H1 (cell line): Measurements from ENCODE around the gene RICTOR. TPM values are rescaled to one million over a fixed set of nuclear protein-coding genes. Genes with fewer than 3 reads are reported as not detected.

ENCODE experiments used
- CTCF ChIA-PET: fragments of 300-600 bp; sonication (Branson Sonifier 250); formaldehyde crosslinking; loops from one replicate; lab custom pipeline; 2021; ENCODE audit not compliant: partially characterized antibody; lab: Charles Lee
- POLR2A ChIA-PET: fragments of 300-600 bp; sonication (Branson Sonifier 250); formaldehyde crosslinking; loops from one replicate; lab custom pipeline; 2021; ENCODE audit warnings: inconsistent platforms; ENCODE audit not compliant: partially characterized antibody; lab: Charles Lee
- DNase-seq, 2 experiments: peaks; one replicate each; pipeline versions ENCODE4 v3.0.0 to v3.0.0-alpha.2; 2010 to 2022; ENCODE audit warnings: low spot score in 2 of 2, low read depth in 1 of 2, mixed read lengths in 1 of 2
- FAIRE-seq: peaks from 2 replicates; lab custom pipeline; 2011; peaks lifted over from hg19 to GRCh38; lab: Jason Lieb, UNC
- H2AFZ ChIP-seq: 2 replicates; pipeline ENCODE4 v1.8.1; 2012; ENCODE audit warnings: low read length, inconsistent platforms
- H2AK5ac ChIP-seq: 2 replicates; pipeline ENCODE4 v1.6.1; 2013; ENCODE audit warnings: low read depth, low read length
- H2BK120ac ChIP-seq: replicated peaks from 2 replicates; pipeline ENCODE3; 2013; ENCODE audit warnings: low read depth, low read length, inconsistent platforms
- H2BK12ac ChIP-seq: 2 replicates; pipeline ENCODE4 v1.6.1; 2013; ENCODE audit warnings: low read depth, low read length
- H2BK15ac ChIP-seq: 2 replicates; pipeline ENCODE4 v1.6.1; 2013; ENCODE audit warnings: low read length
- H2BK20ac ChIP-seq: 2 replicates; pipeline ENCODE4 v1.6.1; 2013; ENCODE audit warnings: low read length
- H2BK5ac ChIP-seq: 2 replicates; pipeline ENCODE4 v1.6.1; 2013; ENCODE audit warnings: low read depth, low read length
- H3K14ac ChIP-seq: 2 replicates; pipeline ENCODE4 v1.6.1; 2013; ENCODE audit warnings: inconsistent platforms; ENCODE audit not compliant: insufficient read length
- H3K18ac ChIP-seq: 2 replicates; pipeline ENCODE4 v1.6.1; 2013; ENCODE audit warnings: low read length; ENCODE audit errors: extremely low read depth
- H3K23ac ChIP-seq: 2 replicates; pipeline ENCODE4 v1.6.1; 2013; ENCODE audit warnings: inconsistent platforms; ENCODE audit not compliant: insufficient read length
- H3K23me2 ChIP-seq: 2 replicates; pipeline ENCODE4 v1.6.1; 2013; ENCODE audit warnings: low read depth, low read length
- H3K27ac ChIP-seq: 2 replicates; pipeline ENCODE4 v1.6.1; 2011; ENCODE audit warnings: low read depth, low read length, inconsistent platforms
- H3K27me3 ChIP-seq, 4 experiments: replicated peaks in 1 of 4; 1 replicate in 1 of 4; 2 replicates in 3 of 4; pipeline versions ENCODE4 v1.6.1 to v1.8.1; 2011 to 2013; ENCODE audit warnings: low read length in 3 of 4, mild to moderate bottlenecking in 3 of 4, inconsistent platforms in 2 of 4, mixed read lengths in 2 of 4, moderate library complexity in 1 of 4; ENCODE audit not compliant: control insufficient read depth in 3 of 4, insufficient read depth in 3 of 4; ENCODE audit errors: extremely low read depth in 1 of 4
- H3K36me3 ChIP-seq, 4 experiments: 2 replicates each; pipeline versions ENCODE4 v1.6.1 to v1.8.1; 2011 to 2013; ENCODE audit warnings: mild to moderate bottlenecking in 4 of 4, low read length in 3 of 4, moderate library complexity in 2 of 4, control low read depth in 1 of 4, inconsistent platforms in 1 of 4; ENCODE audit not compliant: insufficient read depth in 4 of 4, control insufficient read depth in 2 of 4
- H3K4ac ChIP-seq: replicated peaks from 2 replicates; pipeline ENCODE3; 2013; ENCODE audit warnings: low read length, low read depth, mixed read lengths, inconsistent platforms; ENCODE audit not compliant: insufficient read length
- H3K4me1 ChIP-seq, 4 experiments: replicated peaks in 1 of 4; 1 replicate in 1 of 4; 2 replicates in 3 of 4; pipeline versions ENCODE4 v1.6.1 to v1.8.1; 2011 to 2013; ENCODE audit warnings: low read length in 3 of 4, inconsistent platforms in 2 of 4, mixed read lengths in 1 of 4; ENCODE audit not compliant: insufficient read depth in 4 of 4, control insufficient read depth in 3 of 4
- H3K4me2 ChIP-seq, 2 experiments: 2 replicates each; pipeline versions ENCODE4 v1.6.1 to v1.8.1; 2011 to 2013; ENCODE audit warnings: low read depth in 2 of 2, low read length in 2 of 2, control low read depth in 1 of 2, inconsistent platforms in 1 of 2, mild to moderate bottlenecking in 1 of 2; ENCODE audit not compliant: insufficient read depth in 1 of 2
- H3K4me3 ChIP-seq, 4 experiments: fragments of 200-600, 300-600 bp in 1 of 4; sonication (generic), shearing (Covaris generic), sonication (Bioruptor Twin) in 1 of 4; 2 replicates each; pipeline versions ENCODE4 v1.5.1 to v1.8.1; 2011 to 2016; ENCODE audit warnings: low read length in 4 of 4, low read depth in 3 of 4, control low read depth in 2 of 4, inconsistent platforms in 2 of 4, mild to moderate bottlenecking in 2 of 4, mixed read lengths in 1 of 4, moderate library complexity in 1 of 4; ENCODE audit not compliant: insufficient read depth in 2 of 4; ENCODE audit errors: extremely low read depth in 1 of 4
- H3K56ac ChIP-seq: replicated peaks from 2 replicates; pipeline ENCODE3; 2013; ENCODE audit warnings: low read depth, mild to moderate bottlenecking, mixed read lengths, low read length, inconsistent platforms; ENCODE audit not compliant: insufficient read length
- H3K79me1 ChIP-seq: 2 replicates; pipeline ENCODE4 v1.6.1; 2013; ENCODE audit warnings: low read depth, low read length, control low read depth
- H3K79me2 ChIP-seq, 2 experiments: 2 replicates each; pipeline versions ENCODE4 v1.6.1 to v1.8.1; 2012 to 2013; ENCODE audit warnings: low read length in 2 of 2, mild to moderate bottlenecking in 2 of 2, inconsistent platforms in 1 of 2; ENCODE audit not compliant: insufficient read depth in 2 of 2, control insufficient read depth in 1 of 2
- H3K9ac ChIP-seq, 4 experiments: replicated peaks in 1 of 4; 1 replicate in 1 of 4; 2 replicates in 3 of 4; pipeline versions ENCODE4 v1.6.1 to v1.8.1; 2011 to 2013; ENCODE audit warnings: low read depth in 3 of 4, low read length in 3 of 4, control low read depth in 2 of 4, mild to moderate bottlenecking in 2 of 4, moderate library complexity in 2 of 4, inconsistent platforms in 1 of 4; ENCODE audit errors: extremely low read depth in 1 of 4
- H3K9me3 ChIP-seq, 2 experiments: 2 replicates each; pipeline versions ENCODE4 v1.6.1 to v1.8.1; 2012 to 2013; ENCODE audit warnings: mild to moderate bottlenecking in 2 of 2, moderate library complexity in 2 of 2, control low read depth in 1 of 2, inconsistent platforms in 1 of 2, low read depth in 1 of 2, low read length in 1 of 2, mixed read lengths in 1 of 2; ENCODE audit not compliant: insufficient read depth in 2 of 2
- H4K20me1 ChIP-seq, 2 experiments: replicated peaks in 1 of 2; 2 replicates each; pipeline versions ENCODE3 to v1.8.1; 2011 to 2013; ENCODE audit warnings: inconsistent platforms in 2 of 2, low read length in 2 of 2, mild to moderate bottlenecking in 1 of 2; ENCODE audit not compliant: insufficient read depth in 2 of 2, control insufficient read depth in 1 of 2
- H4K5ac ChIP-seq: 2 replicates; pipeline ENCODE4 v1.6.1; 2013; ENCODE audit warnings: low read length, low read depth, mixed read lengths, inconsistent platforms; ENCODE audit not compliant: insufficient read length
- H4K8ac ChIP-seq: 2 replicates; pipeline ENCODE4 v1.8.0; 2013; ENCODE audit warnings: mild to moderate bottlenecking, moderate library complexity, low read length, inconsistent platforms; ENCODE audit not compliant: insufficient read depth; ENCODE audit errors: extremely low read depth
- H4K91ac ChIP-seq: replicated peaks from 2 replicates; pipeline ENCODE3; 2013; ENCODE audit warnings: low read length, mixed read lengths, inconsistent platforms; ENCODE audit not compliant: insufficient read length
- ATF2 ChIP-seq: IDR thresholded peaks from 2 replicates; pipeline ENCODE4 v1.6.1; 2012; ENCODE audit warnings: low read length, inconsistent platforms
- BRCA1 ChIP-seq: IDR thresholded peaks from 2 replicates; pipeline ENCODE4 v1.6.1; 2012; ENCODE audit warnings: low read depth, low read length, improper control_type of control experiment
- E2F6 ChIP-seq: IDR thresholded peaks from 2 replicates; pipeline ENCODE4 v1.6.1; 2012; ENCODE audit warnings: inconsistent platforms
- FOSL1 ChIP-seq: IDR thresholded peaks from 2 replicates; pipeline ENCODE4 v1.6.1; 2011; ENCODE audit warnings: mild to moderate bottlenecking, low read depth, low read length, moderate library complexity; ENCODE audit not compliant: insufficient read depth
- HDAC2 ChIP-seq, 2 experiments: fragments of 300-600 bp in 1 of 2; sonication (generic) in 1 of 2; IDR thresholded peaks; 2 replicates each; pipeline ENCODE4 v1.6.1; 2011 to 2012; ENCODE audit warnings: low read depth in 2 of 2, low read length in 2 of 2, mild to moderate bottlenecking in 2 of 2, moderate library complexity in 2 of 2, borderline replicate concordance in 1 of 2, inconsistent platforms in 1 of 2
- JUND ChIP-seq: IDR thresholded peaks from 2 replicates; pipeline ENCODE4 v1.6.1; 2011; ENCODE audit warnings: mild to moderate bottlenecking, improper control_type of control experiment, low read length
- KDM5A ChIP-seq: fragments of 200-600 bp; IDR thresholded peaks from 2 replicates; pipeline ENCODE4 v1.7.1; 2012; ENCODE audit warnings: mild to moderate bottlenecking, low read length, inconsistent platforms, mixed read lengths
- RBBP5 ChIP-seq: IDR thresholded peaks from 2 replicates; pipeline ENCODE4 v1.7.1; 2012; ENCODE audit warnings: low read depth, mild to moderate bottlenecking, inconsistent platforms, low read length, moderate library complexity, borderline replicate concordance
- SP2 ChIP-seq: IDR thresholded peaks from 2 replicates; pipeline ENCODE4 v1.6.1; 2012; ENCODE audit warnings: mild to moderate bottlenecking, low read length, inconsistent platforms
- SP4 ChIP-seq: IDR thresholded peaks from 2 replicates; pipeline ENCODE4 v1.6.1; 2012; ENCODE audit warnings: low read length, inconsistent platforms
- TAF7 ChIP-seq: optimal IDR thresholded peaks from 2 replicates; pipeline ENCODE3; 2011; ENCODE audit warnings: low read depth, mild to moderate bottlenecking, inconsistent platforms, low read length, moderate library complexity, borderline replicate concordance
- TBP ChIP-seq: IDR thresholded peaks from 2 replicates; pipeline ENCODE4 v1.6.1; 2011; ENCODE audit warnings: low read depth, low read length, improper control_type of control experiment
- YY1 ChIP-seq: IDR thresholded peaks from 2 replicates; pipeline ENCODE4 v1.6.1; 2011; ENCODE audit warnings: low read depth, mild to moderate bottlenecking, low read length
- WGBS, 2 experiments: shearing (Covaris generic) in 1 of 2; methylation state at CpG; one replicate each; pipeline versions ENCODE4 v1.1.6 to v1.1.7; 2013 to 2015; ENCODE audit warnings: low lambda C conversion rate in 2 of 2, mixed read lengths in 2 of 2, inconsistent platforms in 1 of 2, low coverage in 1 of 2, missing lambda C conversion rate in 1 of 2; ENCODE audit not compliant: insufficient replicate concordance in 2 of 2, insufficient coverage in 1 of 2, insufficient read length in 1 of 2; ENCODE audit errors: extremely low coverage in 1 of 2, missing lambda C conversion rate in 1 of 2; 5-methylcytosine and 5-hydroxymethylcytosine counted together
- polyA plus RNA-seq, 7 experiments: library from polyadenylated mRNA; depleted of rRNA in 3 of 7; stranded (reverse) in 5 of 7; unstranded in 2 of 7; fragments of >200 nt in 5 of 7; fragments of 200-250 nt in 2 of 7; gene quantifications; 1 replicate in 5 of 7; 2 replicates in 1 of 7; 4 replicates in 1 of 7; pipeline versions ENCODE4 v1.2.1 to v1.2.3, GENCODE V29; 2011 to 2013; ENCODE audit warnings: missing spikeins in 2 of 7, mixed read lengths in 2 of 7
- total RNA-seq: library from RNA; stranded (reverse); fragmentation: NEBNext Ultra II Directional; extraction: Animal tissue kit (Norgen Biotek cat#: 25700); gene quantifications from 2 replicates; pipeline ENCODE4 v1.2.1, GENCODE V29; 2021

The RICTOR gene
- total and polyA plus RNA-seq, 2 of the 8 experiments (the other 6 are each of a cell fraction or from before 2014, with no cell fraction given) = 4.3 to 26.6 TPM

- DNase-seq (no peak), FAIRE-seq (no peak)
- H2BK20ac ChIP-seq = no peak overlapping the region
- peaks cover 0 to 6% (median 0%) of the 10 kb centered on the region in 4 experiments; a peak in 1 of 7 replicates for H3K4me1 ChIP-seq
- no peaks in the 10 kb centered on the region for H4K20me1 ChIP-seq
- H3K23me2 ChIP-seq = no peaks in the 10 kb centered on the region
- H2BK15ac ChIP-seq = no peak overlapping the region
- no peaks in the 10 kb centered on the region for H3K27me3 ChIP-seq
- H4K8ac ChIP-seq = no peak overlapping the region
- no peaks in the 10 kb centered on the region for H3K9me3 ChIP-seq
- H2AK5ac ChIP-seq = no peak overlapping the region
- no peak overlapping the region for H3K18ac ChIP-seq
- H3K4me3 ChIP-seq = no peak overlapping the region
- POLR2A ChIA-PET = no interaction called here
- no peak overlapping the region for H4K5ac ChIP-seq
- H3K4ac ChIP-seq = no peak overlapping the region
- H2BK120ac ChIP-seq = no peak overlapping the region
- no peak overlapping the region for H3K23ac ChIP-seq
- no peaks in the 10 kb centered on the region for H3K79me2 ChIP-seq
- H2BK5ac ChIP-seq = no peak overlapping the region
- no peak overlapping the region for H4K91ac ChIP-seq
- H3K27ac ChIP-seq = no peak overlapping the region
- no peak overlapping the region for H3K14ac ChIP-seq
- 95% methylated on average over 2 of the region's 2 CpGs; no CpG with 5 or more reads in 1 of the 2 experiments for WGBS, 2 experiments
- no peak overlapping the region for H2BK12ac ChIP-seq
- H3K4me2 ChIP-seq = no peak overlapping the region
- no peak overlapping the region for H3K56ac ChIP-seq
- H3K9ac ChIP-seq = no peak overlapping the region
- H2AFZ ChIP-seq = no peak overlapping the region
- H3K36me3 ChIP-seq = peaks cover 0 to 6% (median 0%) of the 10 kb centered on the region in 4 experiments; a peak in 2 of 8 replicates
- H3K79me1 ChIP-seq = no peaks in the 10 kb centered on the region
- CTCF ChIA-PET = no interaction called here
- TF ChIP-seq FOSL1 = no peak
- no peak for TF ChIP-seq ATF2
- no peak for TF ChIP-seq RBBP5
- TF ChIP-seq TBP = no peak
- no peak for TF ChIP-seq BRCA1
- no peak for TF ChIP-seq HDAC2 (IDR thresholded peaks at IDR 0.05; ENCODE audit: borderline replicate concordance in 1 of 2, low read depth in 2 of 2, low read length in 2 of 2)
- no peak for TF ChIP-seq KDM5A
- TF ChIP-seq SP4 = no peak
- no peak for TF ChIP-seq E2F6
- no peak for TF ChIP-seq TAF7
- no peak for TF ChIP-seq YY1
- no peak for TF ChIP-seq JUND
- TF ChIP-seq SP2 = no peak
Observed at GRCh38 chr5:38979535-38979934, 94.7 kb downstream of the RICTOR start.
